OCI-LY1 (cell line): Measurements from ENCODE around the gene EPB41.

ENCODE experiments used
- H2AFZ ChIP-seq: fragments of 200-600 bp; sonication (generic), shearing (Covaris generic); 2 replicates; pipeline ENCODE4 v1.6.0; 2014; ENCODE audit warnings: antibody characterized with exemption, mild to moderate bottlenecking, low read length
- H3F3A ChIP-seq: fragments of 200-600 bp; sonication (generic), shearing (Covaris generic); 2 replicates; pipeline ENCODE4 v1.6.0; 2014; ENCODE audit warnings: mild to moderate bottlenecking, antibody characterized with exemption, low read length, moderate library complexity; ENCODE audit not compliant: insufficient read depth
- H3K27ac ChIP-seq: fragments of 200-600 bp; sonication (generic); 2 replicates; pipeline ENCODE4 v1.5.1; 2014; ENCODE audit warnings: low read length, mixed run types, mild to moderate bottlenecking, low read depth; ENCODE audit not compliant: poor library complexity, severe bottlenecking
- H3K27me3 ChIP-seq: fragments of 200-600 bp; sonication (generic); 2 replicates; pipeline ENCODE4 v1.6.0; 2014; ENCODE audit warnings: antibody characterized with exemption, mild to moderate bottlenecking, low read length, moderate library complexity; ENCODE audit not compliant: insufficient read depth
- H3K36me3 ChIP-seq: fragments of 200-600 bp; sonication (generic); 2 replicates; pipeline ENCODE4 v1.6.1; 2014; ENCODE audit warnings: mild to moderate bottlenecking, antibody characterized with exemption, low read length, moderate library complexity, mixed read lengths; ENCODE audit not compliant: insufficient read depth
- H3K4me1 ChIP-seq: fragments of 200-600 bp; sonication (generic); 2 replicates; pipeline ENCODE4 v1.5.1; 2014; ENCODE audit warnings: mild to moderate bottlenecking, low read length, moderate library complexity; ENCODE audit not compliant: insufficient read depth, severe bottlenecking
- H3K4me2 ChIP-seq: fragments of 200-600 bp; sonication (generic), shearing (Covaris generic); 2 replicates; pipeline ENCODE4 v1.6.1; 2014; ENCODE audit warnings: low read length
- H3K4me3 ChIP-seq: fragments of 200-600 bp; sonication (generic); 2 replicates; pipeline ENCODE4 v1.5.1; 2014; ENCODE audit warnings: low read length, low read depth, mild to moderate bottlenecking, mixed read lengths; ENCODE audit not compliant: poor library complexity, severe bottlenecking
- H3K79me2 ChIP-seq: fragments of 200-600 bp; shearing (Covaris generic); 2 replicates; pipeline ENCODE4 v1.6.1; 2016; ENCODE audit warnings: mixed run types, low read length, mixed read lengths; ENCODE audit not compliant: insufficient read depth
- H3K9ac ChIP-seq: fragments of 200-600 bp; sonication (generic), shearing (Covaris generic); 2 replicates; pipeline ENCODE4 v1.6.1; 2014; ENCODE audit warnings: mild to moderate bottlenecking, low read length, mixed read lengths
- H3K9me2 ChIP-seq: fragments of 200-600 bp; sonication (generic), shearing (Covaris generic); 2 replicates; pipeline ENCODE4 v1.6.1; 2014; ENCODE audit warnings: low read depth, mild to moderate bottlenecking, low read length, mixed read lengths
- H3K9me3 ChIP-seq: fragments of 200-600 bp; shearing (Covaris generic); 2 replicates; pipeline ENCODE4 v1.6.1; 2014; ENCODE audit warnings: low read length, mixed read lengths
- H4K20me1 ChIP-seq: fragments of 200-600 bp; sonication (generic), shearing (Covaris generic); 2 replicates; pipeline ENCODE4 v1.6.0; 2016; ENCODE audit warnings: mild to moderate bottlenecking, low read length; ENCODE audit not compliant: insufficient read depth
- EZH2 ChIP-seq: fragments of 200-600 bp; sonication (generic), shearing (Covaris generic); IDR thresholded peaks from 2 replicates; pipeline ENCODE4 v1.8.0; 2017; ENCODE audit warnings: borderline replicate concordance, mixed run types, mild to moderate bottlenecking, antibody characterized with exemption, low read length, moderate library complexity, mixed read lengths
- TF ChIP-seq, protein P1 (sequence below): fragments of 200-600 bp; sonication (generic), shearing (Covaris generic); IDR thresholded peaks from 2 replicates; pipeline ENCODE4 v1.5.1; 2017; ENCODE audit warnings: mild to moderate bottlenecking, antibody characterized with exemption, low read length, moderate library complexity, mixed read lengths

Gene EPB41

DNA sequence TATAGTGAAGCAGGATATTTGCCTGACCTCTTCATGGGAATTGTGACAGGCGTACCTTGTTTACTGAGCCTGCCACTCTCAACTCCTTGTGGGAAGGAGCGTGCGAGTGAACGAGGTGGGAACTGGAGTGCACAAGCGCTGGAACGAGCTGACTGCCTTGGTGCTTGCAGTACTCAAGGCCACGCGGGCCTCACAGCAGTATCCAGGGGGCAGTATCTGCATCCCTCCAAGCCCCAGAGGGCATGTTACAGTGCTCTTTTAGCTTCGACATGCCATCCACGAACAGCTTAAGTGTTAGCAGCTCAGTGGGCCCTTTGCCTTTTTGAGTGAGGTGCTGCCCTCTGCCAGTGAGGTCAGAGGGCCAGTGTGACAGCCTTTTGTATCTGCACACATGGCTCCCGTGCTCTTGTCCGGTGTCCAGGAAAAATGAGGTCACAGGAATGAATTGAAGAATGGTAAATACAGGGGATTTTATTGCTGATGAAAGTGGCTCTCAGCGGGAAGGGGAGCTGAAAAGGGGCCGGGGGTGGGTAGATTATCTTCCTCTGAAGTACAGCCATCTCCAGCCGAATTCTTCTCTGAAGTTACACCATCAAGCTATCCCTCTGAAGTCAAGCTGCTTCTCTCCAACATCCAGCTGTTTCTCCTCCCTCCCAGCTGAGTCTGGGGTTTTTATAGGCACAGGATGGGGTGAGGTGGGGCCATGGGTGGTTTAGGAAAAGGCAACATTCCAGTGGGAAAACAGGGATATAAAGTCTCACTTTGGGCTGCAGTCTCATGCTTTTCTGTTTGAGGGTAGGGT, 69.3 kb downstream of the EPB41 start:
- H3K4me1 ChIP-seq, result peaks cover 19% of the 10 kb centered on the region

GRCh38 chr1:28984311-28984684, 69.9 kb downstream of the EPB41 start:
- Histone ChIP-seq H3K79me2 (peaks cover 21% of the 10 kb centered on the region), H3K27ac (no peak overlapping the region), H3K27me3 (no peaks in the 10 kb centered on the region), H3K9me3 (peaks cover 12% of the 10 kb centered on the region), H3K4me1 (peaks cover 19% of the 10 kb centered on the region), H3K9ac (no peak overlapping the region), H3F3A (0 out of 2 replicates have a peak, but pooled peaks cover 3% of the 10 kb centered on the region), H4K20me1 (no peaks in the 10 kb centered on the region), H3K4me3 (no peak overlapping the region), H2AFZ (no peak overlapping the region), H3K36me3 (peaks cover 42% of the 10 kb centered on the region), H3K9me2 (no peaks in the 10 kb centered on the region), H3K4me2 (no peak overlapping the region)
- TF ChIP-seq, protein P1, sequence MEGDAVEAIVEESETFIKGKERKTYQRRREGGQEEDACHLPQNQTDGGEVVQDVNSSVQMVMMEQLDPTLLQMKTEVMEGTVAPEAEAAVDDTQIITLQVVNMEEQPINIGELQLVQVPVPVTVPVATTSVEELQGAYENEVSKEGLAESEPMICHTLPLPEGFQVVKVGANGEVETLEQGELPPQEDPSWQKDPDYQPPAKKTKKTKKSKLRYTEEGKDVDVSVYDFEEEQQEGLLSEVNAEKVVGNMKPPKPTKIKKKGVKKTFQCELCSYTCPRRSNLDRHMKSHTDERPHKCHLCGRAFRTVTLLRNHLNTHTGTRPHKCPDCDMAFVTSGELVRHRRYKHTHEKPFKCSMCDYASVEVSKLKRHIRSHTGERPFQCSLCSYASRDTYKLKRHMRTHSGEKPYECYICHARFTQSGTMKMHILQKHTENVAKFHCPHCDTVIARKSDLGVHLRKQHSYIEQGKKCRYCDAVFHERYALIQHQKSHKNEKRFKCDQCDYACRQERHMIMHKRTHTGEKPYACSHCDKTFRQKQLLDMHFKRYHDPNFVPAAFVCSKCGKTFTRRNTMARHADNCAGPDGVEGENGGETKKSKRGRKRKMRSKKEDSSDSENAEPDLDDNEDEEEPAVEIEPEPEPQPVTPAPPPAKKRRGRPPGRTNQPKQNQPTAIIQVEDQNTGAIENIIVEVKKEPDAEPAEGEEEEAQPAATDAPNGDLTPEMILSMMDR, result no peak
- TF ChIP-seq EZH2, result no peak

More for the DNA sequence above, 69.3 kb downstream of the EPB41 start:
- Histone ChIP-seq H2AFZ (no peak overlapping the region), H3F3A (0 out of 2 replicates have a peak, but pooled peaks cover 3% of the 10 kb centered on the region), H3K27ac (no peak overlapping the region), H3K9me3 (peaks cover 12% of the 10 kb centered on the region), H3K4me3 (no peak overlapping the region), H3K9ac (no peak overlapping the region), H3K27me3 (no peaks in the 10 kb centered on the region), H3K9me2 (no peaks in the 10 kb centered on the region), H3K4me2 (no peak overlapping the region), H3K79me2 (peaks cover 27% of the 10 kb centered on the region), H4K20me1 (no peaks in the 10 kb centered on the region), H3K36me3 (peaks cover 36% of the 10 kb centered on the region)
- TF ChIP-seq, protein P1, result no peak
- TF ChIP-seq EZH2, result no peak

DNA sequence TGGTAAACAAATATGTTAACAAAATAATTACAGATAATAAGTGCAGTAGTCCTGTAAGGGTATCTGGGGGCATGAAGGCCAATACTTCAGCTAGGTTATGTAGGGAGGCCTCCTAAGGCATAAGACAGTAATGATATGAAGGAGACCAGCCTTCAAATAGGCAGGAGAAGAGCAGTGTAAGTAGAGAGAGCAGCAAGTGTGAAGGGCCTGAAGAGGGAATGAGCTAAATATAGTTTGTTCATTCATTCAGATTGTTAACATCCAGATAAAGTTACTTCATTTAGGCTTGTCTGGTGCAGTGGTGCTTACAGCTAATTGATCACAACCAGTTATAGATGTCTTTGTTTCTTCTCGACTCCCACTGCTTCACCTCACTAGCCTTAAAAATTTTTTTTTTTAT, 71.1 kb downstream of the EPB41 start:
- H3K4me2 ChIP-seq, result no peak overlapping the region

More for the DNA sequence above, 71.1 kb downstream of the EPB41 start:
- H3K9me3 ChIP-seq, result peaks cover 12% of the 10 kb centered on the region
- H2AFZ ChIP-seq, result no peak overlapping the region
- no peak for TF ChIP-seq EZH2
- TF ChIP-seq, protein P1, result no peak
- H3K9ac ChIP-seq, result no peak overlapping the region
- H3K27ac ChIP-seq, result peak overlapping the region; percentile 19
- H4K20me1 ChIP-seq, result no peaks in the 10 kb centered on the region
- H3K27me3 ChIP-seq, result no peaks in the 10 kb centered on the region
- peaks cover 45% of the 10 kb centered on the region for H3K36me3 ChIP-seq
- peaks cover 19% of the 10 kb centered on the region for H3K4me1 ChIP-seq
- H3F3A ChIP-seq, result 0 out of 2 replicates have a peak, but pooled peaks cover 3% of the 10 kb centered on the region
- H3K4me3 ChIP-seq, result no peak overlapping the region
- H3K9me2 ChIP-seq, result no peaks in the 10 kb centered on the region
- peaks cover 19% of the 10 kb centered on the region for H3K79me2 ChIP-seq
